ENCODE results near the gene EHD1.

- TF ChIP-seq CTCF (conservative IDR thresholded peaks at IDR 0.05 in 1 of 2, IDR thresholded peaks at IDR 0.05 in 1 of 2; ENCODE audit: extremely low read depth in 1 of 2, insufficient read depth in 1 of 2, low read depth in 1 of 2, low read length in 2 of 2) = no peak
- TF ChIP-seq EZH2 (IDR thresholded peaks at IDR 0.05; ENCODE audit: borderline replicate concordance, low read length) = no peak
Measured at GRCh38 chr11:64810891-64811272, 67.5 kb downstream of the EHD1 start.
